K562 (cell line): ENCODE results near the gene ZNF768. TPM values are rescaled to one million over a fixed set of nuclear protein-coding genes. Genes with fewer than 3 reads are reported as not detected.

Experiments used
- CTCF ChIP-seq, 3 experiments: IDR thresholded peaks in 2 of 3; conservative IDR thresholded peaks in 1 of 3; 2 replicates each; pipeline ENCODE4 v1.5.1; 2011 to 2012; ENCODE audit warnings: low read length in 3 of 3, mild to moderate bottlenecking in 3 of 3, control low read depth in 2 of 3, improper control_type of control experiment in 1 of 3, inconsistent platforms in 1 of 3, low read depth in 1 of 3, mixed read lengths in 1 of 3, moderate library complexity in 1 of 3; ENCODE audit not compliant: insufficient read depth in 2 of 3
- CUX1 ChIP-seq: fragments of 200-800 bp; sonication (Bioruptor generic); IDR thresholded peaks from 2 replicates; pipeline ENCODE4 v1.6.1; 2016; ENCODE audit warnings: missing genetic modification characterization, missing compliant biosample characterization
- DDX20 ChIP-seq: fragments of 450-650 bp; IDR thresholded peaks from 2 replicates; pipeline ENCODE4 v1.6.1; 2016; ENCODE audit warnings: missing genetic modification characterization, low read depth, mild to moderate bottlenecking, missing compliant biosample characterization, moderate library complexity
- ESRRA ChIP-seq: fragments of 450-650 bp; IDR thresholded peaks from 2 replicates; pipeline ENCODE4 v1.6.1; 2014; ENCODE audit warnings: low read depth, mild to moderate bottlenecking, moderate library complexity, borderline replicate concordance
- GTF2E2 ChIP-seq: fragments of 200-800 bp; sonication (Bioruptor generic); IDR thresholded peaks from 2 replicates; pipeline ENCODE4 v1.6.1; 2016; ENCODE audit warnings: missing genetic modification characterization, missing compliant biosample characterization
- SMARCB1 ChIP-seq: IDR thresholded peaks from 2 replicates; pipeline ENCODE4 v1.6.1; 2011; ENCODE audit warnings: improper control_type of control experiment, low read depth; ENCODE audit not compliant: insufficient read length
- SNIP1 ChIP-seq: fragments of 450-650 bp; IDR thresholded peaks from 2 replicates; pipeline ENCODE4 v1.7.1; 2017; ENCODE audit warnings: low read depth, mild to moderate bottlenecking
- TAF9B ChIP-seq: fragments of 450-650 bp; IDR thresholded peaks from 2 replicates; pipeline ENCODE4 v1.6.1; 2018; ENCODE audit warnings: mild to moderate bottlenecking; ENCODE audit not compliant: partially characterized antibody
- U2AF1 ChIP-seq: fragments of 200-400 bp; formaldehyde crosslinking; optimal IDR thresholded peaks from 2 replicates; pipeline ENCODE3; 2017; ENCODE audit warnings: mild to moderate bottlenecking, low read depth, low read length, moderate library complexity
- ZBTB11 ChIP-seq, 3 experiments: fragments of 200-800 bp in 1 of 3; fragments of 250-450 bp in 1 of 3; fragments of 450-650 bp in 1 of 3; sonication (Bioruptor Pico) in 1 of 3; sonication (Bioruptor generic) in 1 of 3; formaldehyde crosslinking in 1 of 3; IDR thresholded peaks; 2 replicates each; pipeline versions ENCODE4 v1.6.1 to v1.8.0; 2016 to 2022; ENCODE audit warnings: mild to moderate bottlenecking in 2 of 3, missing genetic modification characterization in 2 of 3, missing compliant biosample characterization in 1 of 3, moderate library complexity in 1 of 3
- ZC3H4 ChIP-seq: sonication (generic); formaldehyde crosslinking; IDR thresholded peaks from 2 replicates; pipeline ENCODE4 v1.9.0; 2021; ENCODE audit warnings: missing genetic modification reagents, borderline replicate concordance
- ZNF134 ChIP-seq: fragments of 250-450 bp; sonication (Bioruptor Pico); conservative IDR thresholded peaks from 2 replicates; pipeline ENCODE4 v1.4.0; 2020
- ZNF277 ChIP-seq: fragments of 250-450 bp; sonication (Bioruptor Pico); IDR thresholded peaks from 2 replicates; pipeline ENCODE4 v1.8.0; 2022; ENCODE audit warnings: inconsistent platforms, mild to moderate bottlenecking, moderate library complexity, borderline replicate concordance
- ZNF696 ChIP-seq: fragments of 250-450 bp; sonication (Bioruptor Pico); conservative IDR thresholded peaks from 2 replicates; pipeline ENCODE4 v1.4.0; 2020; ENCODE audit warnings: mild to moderate bottlenecking, moderate library complexity
- polyA plus RNA-seq, 8 experiments: library from polyadenylated mRNA; depleted of rRNA in 4 of 8; stranded (reverse) in 5 of 8; unstranded in 3 of 8; fragments of >200 nt; fragmentation: Nextera tagmentation in 2 of 8; fragmentation: Illumina TruSeq in 1 of 8; extraction: Ambion mirVana in 2 of 8; extraction: Trizol in 1 of 8; gene quantifications; 2 replicates each; pipeline versions ENCODE4 v1.2.1 to v1.2.3, GENCODE V29; 2011 to 2014; ENCODE audit warnings: inconsistent platforms in 1 of 8, missing spikeins in 1 of 8
- total RNA-seq, 7 experiments: library from RNA; depleted of rRNA in 6 of 7; stranded (reverse); fragments of >200 nt in 6 of 7; fragmentation: Illumina TruSeq in 2 of 7; extraction: Trizol in 2 of 7; gene quantifications; 2 replicates each; pipeline versions ENCODE4 v1.2.1 to v1.2.3, GENCODE V29; 2011 to 2021; ENCODE audit warnings: low replicate concordance in 1 of 7

The ZNF768 gene
- total and polyA plus RNA-seq, 9 of the 15 experiments (the other 6 are each of a cell fraction or from before 2014, with no cell fraction given) = 0.13 to 50.7 (median 26.9) TPM

GRCh38 chr16:30570636-30571444 is 44.5 kb upstream of the ZNF768 start (continued):
- TF ChIP-seq CUX1 = 0 out of 2 replicates have a peak, but pooled peaks have one; percentile 26
- TF ChIP-seq ZNF134 (CRISPR knock-in tag) = no peak
- TF ChIP-seq SMARCB1 = no peak
- TF ChIP-seq ZNF696 = no peak
- TF ChIP-seq GTF2E2 (tag) = no peak
- no peak for TF ChIP-seq ZNF277 (CRISPR knock-in tag)
- no peak for TF ChIP-seq TAF9B
- TF ChIP-seq ZBTB11 (CRISPR knock-in tag; IDR thresholded peaks at IDR 0.05) = no peak
- TF ChIP-seq ESRRA = no peak
- TF ChIP-seq DDX20 (tag) = no peak
- TF ChIP-seq CTCF (IDR thresholded peaks at IDR 0.05 in 2 of 3, conservative IDR thresholded peaks at IDR 0.05 in 1 of 3; ENCODE audit: insufficient read depth in 2 of 3, low read depth in 1 of 3, low read length in 3 of 3) = no peak
- no peak for TF ChIP-seq SNIP1
- TF ChIP-seq U2AF1 = no peak
- no peak for TF ChIP-seq ZC3H4
